GM19025 (cell line): ENCODE results near the gene ARHGEF37.

Source experiments
- ATAC-seq: cut with Tn5 transposase; IDR thresholded peaks from one replicate; pipeline ENCODE4 v1.9.1; 2021; ENCODE audit warnings: mild to moderate bottlenecking, low read depth, moderate library complexity; ENCODE audit not compliant: unreplicated experiment

Gene ARHGEF37

DNA sequence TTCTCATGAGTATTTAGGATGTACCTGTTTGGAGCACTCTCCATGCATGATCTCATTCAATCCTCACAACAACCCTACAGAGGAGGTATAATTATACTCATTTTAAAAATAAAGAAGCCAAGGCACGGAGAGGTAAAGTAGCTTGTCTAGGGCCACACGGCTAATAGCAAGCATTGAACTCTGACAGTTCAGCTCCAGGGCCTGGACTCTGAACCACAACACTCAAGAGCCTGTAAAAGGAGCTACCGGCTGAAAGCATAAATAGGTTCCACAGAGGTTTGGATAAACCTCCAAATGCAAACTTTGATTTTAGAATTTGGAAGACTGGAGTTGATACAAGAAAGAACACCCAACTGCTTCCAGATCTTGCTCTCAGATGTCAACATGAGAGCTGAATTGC lies 41.2 kb downstream of the ARHGEF37 start:
- no peak for ATAC-seq

DNA sequence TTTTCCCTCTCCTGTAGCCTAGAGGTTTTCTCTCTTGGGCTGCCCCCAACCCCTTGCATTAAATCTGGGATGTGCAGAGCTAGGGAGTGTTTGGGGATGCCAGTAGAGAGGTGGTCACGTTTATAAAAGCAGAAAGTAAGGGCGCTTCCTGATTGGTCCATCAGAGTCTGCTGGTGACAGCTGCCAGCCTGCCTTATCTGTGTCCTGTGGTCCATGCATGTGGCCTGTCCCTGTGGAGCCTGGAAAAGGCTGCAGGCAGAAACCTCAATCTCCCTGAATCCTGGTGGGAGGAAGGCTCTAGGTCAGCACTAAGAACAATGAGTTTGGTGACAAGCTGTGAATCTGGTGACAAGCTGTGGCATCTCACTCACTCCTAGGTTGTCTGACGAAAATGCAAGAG lies 42.2 kb downstream of the ARHGEF37 start:
- no peak for ATAC-seq

DNA sequence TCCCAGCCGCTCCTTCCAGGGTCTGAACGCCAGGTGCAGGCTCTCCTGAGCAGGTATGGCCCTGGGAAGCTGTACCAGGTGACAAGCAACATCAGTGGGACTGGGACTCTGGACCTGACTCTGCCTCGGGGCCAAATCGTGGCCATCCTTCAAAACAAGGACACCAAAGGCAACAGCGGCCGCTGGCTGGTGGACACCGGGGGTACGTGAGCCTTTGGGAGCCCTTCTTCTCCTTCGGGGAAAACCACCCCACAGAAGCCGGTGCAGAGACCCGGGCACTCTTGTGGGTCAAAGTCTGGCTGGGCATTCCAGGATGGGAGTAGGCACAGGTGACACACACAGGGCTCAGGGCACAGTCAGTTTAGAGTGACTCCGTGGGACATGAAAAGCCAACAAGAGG lies 45.8 kb downstream of the ARHGEF37 start:
- no peak for ATAC-seq

DNA sequence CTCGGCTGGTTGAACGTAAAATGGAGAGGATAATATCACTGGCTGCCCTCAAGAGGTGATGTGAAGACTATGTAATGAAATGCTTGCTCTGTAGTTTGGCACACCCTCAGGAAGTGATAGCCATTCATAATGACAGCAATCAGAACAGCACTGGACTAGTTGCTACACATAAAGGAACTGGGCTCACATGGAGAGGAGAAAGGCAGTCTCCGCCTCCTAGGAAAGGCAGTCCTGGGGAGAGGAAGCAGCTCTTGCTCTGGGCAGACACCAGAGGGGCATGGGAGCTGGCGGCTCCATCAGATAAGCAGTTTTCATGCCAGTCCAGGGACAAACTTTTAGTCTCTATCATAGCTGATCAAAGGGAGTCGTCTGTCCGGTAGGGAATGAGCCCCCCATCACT lies 46.9 kb downstream of the ARHGEF37 start:
- ATAC-seq: no peak

DNA sequence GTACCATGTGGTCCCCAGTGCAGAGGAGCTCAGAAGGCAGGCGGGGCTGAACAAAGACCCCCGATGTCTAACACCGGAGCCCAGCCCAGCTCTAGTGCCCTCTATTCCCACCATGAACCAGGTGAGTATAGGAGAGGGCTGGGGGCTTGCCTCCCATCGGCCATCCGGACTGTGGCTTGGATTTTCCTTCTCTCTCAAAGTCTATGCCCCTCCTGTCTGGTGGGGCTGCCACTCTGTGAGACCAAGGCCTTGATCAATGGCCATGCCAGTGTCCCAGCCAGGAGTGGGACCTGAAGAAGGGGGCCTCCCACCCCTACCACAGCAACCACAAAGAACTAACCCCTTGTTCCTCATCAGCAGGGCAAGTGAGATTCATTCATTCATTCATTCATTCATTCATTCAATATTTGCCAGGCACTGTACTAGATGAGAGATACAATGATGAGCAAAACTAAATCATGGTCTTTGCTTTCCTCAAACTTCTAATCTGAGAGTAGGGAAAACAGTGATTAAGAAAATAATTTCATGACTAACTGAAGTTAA lies 47.6 kb downstream of the ARHGEF37 start:
- ATAC-seq: no peak

DNA sequence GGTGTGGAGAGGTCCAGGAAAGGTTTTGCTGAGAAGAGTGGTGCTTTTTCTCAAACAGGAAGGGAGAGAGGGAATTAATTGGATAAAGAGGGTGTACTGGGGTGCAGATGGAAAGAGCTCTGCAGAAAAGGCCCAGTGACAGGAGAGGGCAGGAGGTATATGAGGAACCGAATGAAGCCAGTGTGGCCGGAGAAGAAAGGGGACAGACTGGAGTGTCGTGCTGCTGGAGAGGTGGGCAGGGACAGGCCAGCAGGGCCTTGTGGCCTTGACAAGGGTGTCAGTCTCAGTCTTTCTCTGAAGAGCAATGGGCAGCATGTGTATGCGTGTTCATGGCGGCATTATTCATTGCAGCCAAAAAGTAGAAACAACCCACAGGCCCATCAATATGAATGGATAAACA lies 48.1 kb downstream of the ARHGEF37 start:
- no peak for ATAC-seq

DNA sequence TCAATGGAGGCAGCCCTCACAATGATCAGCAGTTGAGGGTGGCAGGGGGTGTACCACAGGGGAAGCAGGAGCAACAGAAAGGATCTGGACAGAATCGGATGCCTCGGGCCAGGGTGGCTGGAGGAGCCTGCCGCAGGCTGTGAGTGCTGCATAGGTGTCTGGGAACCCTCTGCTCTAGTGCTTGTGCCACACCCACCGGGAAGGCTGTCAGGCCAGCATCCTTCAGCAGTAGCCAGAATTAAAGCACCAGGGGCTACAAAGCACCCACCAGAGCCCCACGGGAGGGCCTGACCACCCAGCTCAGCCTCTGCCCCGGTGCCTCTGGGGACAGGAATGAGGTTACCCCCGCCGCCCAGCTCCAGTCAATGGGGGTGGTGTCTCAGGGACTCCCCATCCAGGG lies 49.0 kb downstream of the ARHGEF37 start:
- ATAC-seq: no peak

DNA sequence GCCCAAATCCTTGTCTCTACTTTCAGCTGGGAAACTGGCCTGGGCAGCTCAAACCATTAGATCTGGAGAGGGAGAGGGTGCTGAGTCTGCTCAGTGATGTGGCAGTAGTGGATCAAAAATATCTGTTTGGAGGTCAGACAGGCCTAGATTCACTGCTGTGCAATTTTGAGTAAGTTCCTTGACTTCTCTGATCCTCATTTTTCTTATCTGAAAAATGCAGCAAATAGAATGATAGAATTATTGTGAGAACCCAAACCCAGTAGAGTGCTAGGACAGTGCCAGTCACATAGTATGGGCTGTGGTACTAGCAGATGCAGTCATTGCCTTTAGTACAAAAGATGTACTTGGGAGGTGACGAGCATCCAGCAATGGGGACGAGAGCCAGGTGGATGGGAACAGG lies 50.2 kb downstream of the ARHGEF37 start:
- ATAC-seq: no peak

DNA sequence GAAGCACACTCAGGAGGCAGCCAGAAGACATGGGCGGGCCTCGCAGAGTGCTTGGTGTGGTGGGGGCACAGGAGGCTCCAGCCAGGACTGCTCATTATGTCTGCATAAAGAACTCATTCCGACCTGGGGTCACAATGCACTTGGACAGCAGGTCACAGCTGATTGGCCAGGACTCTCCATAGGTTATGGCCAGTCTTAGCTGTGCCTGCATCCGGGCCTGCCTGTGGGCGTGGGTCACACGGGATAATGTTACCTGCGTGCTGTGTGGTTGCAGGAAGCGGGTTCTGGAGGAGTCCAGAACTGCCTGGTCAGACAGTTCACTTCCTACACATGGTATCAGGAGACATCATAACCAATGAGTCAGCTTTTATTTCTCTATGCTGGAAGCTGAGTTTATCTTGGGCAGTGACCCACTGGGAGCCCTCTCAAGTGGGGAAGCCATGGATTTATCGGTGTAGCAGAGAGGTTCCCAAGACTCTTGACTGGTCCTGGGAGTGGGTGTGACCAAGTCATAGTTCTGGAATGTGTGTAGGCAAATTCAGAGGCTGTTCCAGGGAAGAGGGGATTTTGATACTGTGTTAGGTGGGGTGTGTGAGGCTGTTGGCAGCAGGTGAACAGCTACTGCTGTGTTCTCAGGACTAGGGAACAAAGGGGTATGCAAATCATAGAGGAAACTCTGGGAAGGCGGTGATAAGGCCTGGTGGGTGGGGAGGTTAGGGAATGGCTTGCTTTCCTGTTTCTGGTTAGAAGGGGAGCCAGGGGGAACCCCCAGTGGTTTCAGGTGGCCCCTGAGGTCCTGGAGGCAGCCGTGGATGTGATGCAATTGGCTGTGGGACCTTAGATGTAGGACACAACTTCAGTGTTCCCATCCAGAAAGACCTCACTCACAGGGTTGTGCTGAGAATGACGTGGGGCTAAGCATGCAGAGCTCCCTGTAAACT lies 51.3 kb downstream of the ARHGEF37 start:
- no peak for ATAC-seq

DNA sequence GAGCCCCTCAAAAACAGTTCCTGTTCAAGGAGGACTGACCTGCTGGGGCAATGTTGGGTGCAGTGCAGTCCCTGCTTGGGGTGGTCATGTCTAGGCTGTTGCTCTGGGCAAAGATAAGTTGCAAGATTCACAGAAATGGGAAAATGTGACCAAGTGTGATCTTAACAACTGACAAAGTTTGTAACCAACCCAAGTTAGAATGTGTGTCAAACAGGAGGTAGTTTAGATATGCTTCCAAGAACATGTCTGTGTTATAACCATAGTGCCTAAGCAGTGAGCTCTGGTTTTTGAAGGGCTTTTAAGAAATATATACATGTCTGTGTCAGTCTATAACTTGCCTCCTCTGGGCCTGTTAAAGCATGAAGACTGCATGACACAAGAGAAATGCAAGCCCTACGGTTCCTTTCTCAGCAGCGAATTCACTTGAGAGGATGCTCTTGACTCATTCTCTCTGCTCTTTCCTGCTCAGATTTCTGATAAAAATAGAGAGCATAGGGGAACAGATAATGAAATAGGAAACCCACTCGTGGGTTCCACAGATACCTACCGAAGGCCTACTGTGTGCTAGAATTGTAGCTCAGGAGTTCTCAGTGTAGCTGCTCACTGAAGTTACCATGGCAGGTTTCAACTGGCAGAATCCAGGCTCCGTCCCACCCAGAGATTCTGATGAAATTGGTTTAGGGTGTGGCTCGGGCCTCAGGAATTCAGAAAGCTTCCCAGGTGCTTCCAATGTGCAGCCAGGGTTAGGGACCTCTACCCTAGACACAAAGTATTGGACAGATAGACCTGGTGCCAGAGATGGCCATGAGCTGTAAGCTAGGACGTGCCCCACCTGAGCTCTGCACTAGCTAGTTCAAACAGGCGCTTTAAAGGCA lies 52.4 kb downstream of the ARHGEF37 start:
- ATAC-seq: no peak

DNA sequence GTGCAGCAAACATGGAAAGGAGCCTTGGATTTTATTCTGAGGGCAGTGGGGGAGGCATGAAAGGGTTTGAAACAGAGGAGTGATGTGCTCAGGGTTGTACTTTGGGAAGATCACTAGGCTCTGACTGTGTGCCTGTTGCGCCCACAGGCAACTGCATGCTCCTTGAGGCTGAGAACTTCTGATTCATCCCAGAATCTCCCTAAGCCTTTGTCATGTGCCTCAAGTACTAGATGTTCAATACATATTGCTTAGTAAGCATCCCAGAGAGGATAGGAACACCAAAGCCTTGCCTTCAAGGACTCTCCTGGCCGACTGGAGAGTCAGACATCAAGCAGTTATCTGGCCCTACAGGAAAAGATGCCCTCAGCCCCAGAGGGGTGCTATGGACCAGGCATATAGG lies 54.1 kb downstream of the ARHGEF37 start:
- no peak for ATAC-seq

DNA sequence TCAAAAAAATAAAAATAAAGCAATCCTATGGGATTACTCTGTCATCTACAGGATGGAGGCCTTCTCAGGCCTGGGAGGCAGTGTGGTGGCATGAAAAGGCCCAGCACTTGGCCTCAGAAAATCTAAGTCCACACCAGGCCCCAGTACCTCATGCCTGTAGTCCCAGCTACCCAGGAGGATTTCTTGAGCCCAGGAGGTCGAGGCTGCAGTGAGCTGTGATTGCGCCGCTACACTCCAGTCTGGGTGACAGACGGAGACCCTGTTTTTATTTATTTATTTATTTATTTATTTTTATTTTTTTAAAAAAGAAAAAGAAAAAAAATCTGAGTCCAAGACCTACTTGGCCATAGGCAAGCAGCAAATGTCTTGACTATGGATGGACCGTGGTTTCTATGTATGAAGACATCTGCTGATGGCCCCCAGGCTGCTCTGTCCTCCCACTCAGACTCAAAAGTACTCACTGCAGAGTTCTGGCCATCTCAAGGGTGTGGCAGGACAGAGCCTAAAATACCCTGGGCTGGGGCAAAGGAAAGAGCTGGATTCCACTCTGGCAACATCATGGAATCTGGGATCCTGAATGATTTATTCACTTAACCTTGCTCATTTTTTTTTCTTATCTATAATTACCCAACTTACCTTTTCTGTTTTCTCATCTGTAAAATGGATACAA lies 55.0 kb downstream of the ARHGEF37 start:
- no peak for ATAC-seq

DNA sequence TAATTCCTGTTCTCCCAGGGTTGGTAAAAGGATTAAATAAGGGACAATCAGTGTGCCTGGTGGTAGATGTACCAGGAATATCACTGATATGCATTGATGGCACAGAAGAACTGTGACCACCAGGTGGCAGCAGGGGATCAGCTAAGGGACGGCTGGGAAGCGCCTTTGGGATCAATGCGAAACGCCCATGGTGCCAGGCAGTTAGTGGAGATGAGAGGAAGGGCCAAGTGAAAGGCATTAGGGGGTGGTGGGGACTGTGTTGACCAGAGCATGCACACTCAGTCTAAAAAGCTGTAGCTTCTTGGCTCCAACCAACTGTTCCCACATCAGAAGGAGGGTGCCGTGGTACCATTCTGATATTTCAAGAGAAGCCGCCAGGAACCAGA lies 55.6 kb downstream of the ARHGEF37 start:
- no peak for ATAC-seq

DNA sequence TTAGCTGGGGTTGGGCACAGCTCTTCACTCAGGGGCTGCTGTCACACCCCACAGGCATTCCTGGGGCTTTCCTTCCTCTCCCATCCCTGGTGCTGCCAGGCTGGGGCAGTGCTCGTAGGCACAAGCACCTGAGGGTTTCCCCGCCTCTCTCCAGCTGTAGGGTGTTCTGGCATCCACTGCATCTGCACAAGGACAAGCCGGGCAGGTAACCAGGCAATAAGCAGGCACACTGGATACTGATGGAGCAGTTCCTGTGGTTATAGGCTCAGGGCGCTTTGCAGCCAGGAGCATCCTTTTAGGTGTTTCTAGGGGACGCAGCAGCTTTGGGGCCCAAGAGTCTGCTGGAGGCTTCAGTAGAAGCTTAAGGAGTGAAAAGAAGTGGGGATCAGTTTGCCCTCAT lies 56.8 kb downstream of the ARHGEF37 start:
- ATAC-seq: no peak

DNA sequence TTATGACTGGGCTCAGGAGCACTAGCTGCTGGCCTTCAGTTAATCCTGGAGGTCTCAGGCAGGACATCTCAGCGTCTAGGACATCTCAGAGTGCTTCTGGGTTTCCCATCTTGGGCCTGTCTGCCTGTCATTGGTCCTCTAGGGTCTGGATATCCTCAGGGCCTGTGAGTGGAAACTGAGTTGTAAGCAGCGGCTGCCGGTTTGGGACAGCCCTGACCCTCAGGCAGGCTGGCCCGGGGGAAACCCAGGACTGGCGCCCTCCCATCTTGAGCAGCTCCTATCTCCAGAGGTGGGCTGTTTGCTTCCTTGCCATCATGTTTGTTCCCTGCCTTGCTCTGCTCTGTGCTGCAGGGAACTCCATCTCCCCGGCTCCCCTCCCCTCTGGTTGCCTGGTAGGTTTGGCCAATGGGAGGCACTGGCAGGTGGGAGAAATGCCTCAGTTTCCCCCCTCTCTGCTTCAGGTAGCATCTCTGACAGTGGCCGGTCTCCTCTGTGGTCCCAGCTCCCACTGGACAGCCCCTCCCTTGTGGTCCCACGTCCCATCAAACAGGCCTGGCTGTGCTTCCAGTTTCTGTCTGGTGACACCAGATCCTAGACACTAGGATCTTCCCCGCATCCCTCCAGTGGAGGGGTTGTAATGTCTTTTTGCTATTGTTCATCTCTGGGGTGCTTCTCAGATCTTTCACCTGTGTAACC lies 57.4 kb downstream of the ARHGEF37 start:
- ATAC-seq: no peak

DNA sequence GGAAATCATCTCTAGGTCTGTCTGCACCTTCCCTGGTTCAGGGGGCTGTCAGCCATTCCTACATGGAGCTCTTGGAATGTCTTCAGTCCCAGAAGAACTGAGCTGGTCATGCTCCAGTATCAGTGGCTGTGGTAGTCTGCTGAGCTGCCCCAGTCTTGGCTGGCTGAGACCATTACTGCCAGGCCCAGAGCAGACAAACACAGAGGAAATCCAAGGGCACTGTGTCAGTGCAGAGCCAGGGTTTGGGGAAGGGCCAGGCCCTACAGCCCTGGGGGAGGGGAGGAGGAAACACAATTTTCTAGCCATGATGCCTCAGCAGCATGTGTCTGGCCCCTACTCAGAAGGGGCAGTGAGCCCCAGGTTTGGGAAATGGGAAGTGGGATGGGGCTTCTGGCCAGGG lies 58.4 kb downstream of the ARHGEF37 start:
- ATAC-seq: no peak

DNA sequence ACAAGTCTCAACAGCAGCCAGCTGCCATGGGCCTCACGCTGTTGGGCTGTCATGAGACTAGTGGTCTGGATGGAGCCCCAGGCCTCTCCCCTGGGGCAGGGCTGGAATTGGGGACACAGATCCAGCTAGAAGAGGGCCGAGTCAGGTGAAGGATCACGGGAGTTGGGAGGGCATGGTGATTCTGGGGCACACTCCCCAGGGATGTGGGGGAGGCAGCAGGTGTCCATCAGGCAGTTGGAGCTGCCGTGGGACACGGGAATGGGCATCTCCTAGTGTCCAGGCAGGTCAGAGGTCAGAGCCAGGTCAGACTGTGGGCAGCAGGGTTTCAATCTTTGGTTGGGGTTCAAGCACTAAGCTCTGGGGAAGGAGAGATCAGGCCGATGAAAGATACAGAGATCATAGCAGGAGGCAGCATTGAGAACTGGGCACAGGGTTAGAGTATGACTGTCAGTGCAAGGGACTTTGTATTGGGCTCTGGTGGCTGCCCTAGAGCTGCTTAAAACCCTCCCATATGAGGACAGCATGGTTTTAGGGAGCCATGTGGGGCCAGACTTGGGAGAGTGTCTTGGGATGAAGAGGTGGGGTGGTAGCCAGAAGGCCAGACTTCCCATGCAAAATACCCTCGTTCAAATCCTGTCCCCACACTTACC lies 59.2 kb downstream of the ARHGEF37 start:
- no peak for ATAC-seq

DNA sequence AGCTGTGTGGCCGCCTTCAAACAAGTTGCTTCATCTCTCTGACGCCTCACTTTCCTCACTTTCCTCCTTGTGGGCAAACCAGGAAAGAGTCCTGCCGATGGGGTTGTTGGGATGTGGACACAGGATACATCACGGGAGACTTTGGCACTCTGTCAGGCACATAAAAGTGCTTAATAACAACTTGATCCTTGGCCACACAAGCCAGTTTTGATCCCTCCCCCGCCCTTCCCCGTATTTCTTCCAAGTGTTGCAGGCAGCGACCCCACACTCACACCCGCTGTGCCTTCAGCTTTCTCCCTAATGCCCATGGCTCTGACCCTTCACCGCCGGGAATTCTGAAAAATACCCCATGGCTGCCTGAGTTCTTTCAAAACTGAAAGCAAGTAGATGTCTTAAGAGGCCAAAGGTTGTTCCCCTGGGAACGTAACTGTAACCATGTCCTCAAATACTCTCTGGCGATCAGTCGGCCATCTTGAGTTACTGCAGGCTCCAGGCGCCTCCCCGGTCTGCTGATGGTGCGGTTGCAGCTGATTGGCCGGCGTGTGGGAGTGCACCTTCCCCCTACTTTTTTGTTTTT lies 59.8 kb downstream of the ARHGEF37 start:
- no peak for ATAC-seq

DNA sequence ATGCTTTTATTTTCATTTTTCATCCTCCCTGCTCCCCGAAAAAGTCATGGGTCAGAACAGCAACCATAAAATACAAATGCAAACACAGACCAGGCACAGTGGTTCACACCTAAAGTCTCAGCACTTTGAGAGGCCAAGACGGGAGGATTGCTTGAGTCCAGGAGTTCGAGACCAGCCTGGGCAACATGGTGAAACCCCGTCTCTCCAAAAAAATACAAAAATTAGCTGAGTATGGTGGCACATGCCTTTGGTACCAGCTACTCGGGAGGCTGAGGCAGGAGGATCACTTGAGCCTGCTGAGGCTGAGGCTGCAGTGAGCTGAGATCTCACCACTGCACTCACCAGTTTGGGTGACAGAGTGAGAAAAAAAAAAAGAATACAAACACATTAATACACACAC lies 60.3 kb downstream of the ARHGEF37 start:
- no peak for ATAC-seq
